Measurements from ENCODE around the gene RNF168.
"Not testable (repeated sequence)": the region's sequence is repeated elsewhere in the genome, so short reads cannot be mapped to it uniquely, and the experiment has no call there.

The RNF168 gene

GRCh38 chr3:196514913-196515621 lies 11.5 kb upstream of the RNF168 start, which contains the start of gene SMCO1:
SMCO1 (minus strand) TSS chr3:196515346; CDS start chr3:196515209, 137 bp downstream.
- DNase-seq, result no peak

DNA sequence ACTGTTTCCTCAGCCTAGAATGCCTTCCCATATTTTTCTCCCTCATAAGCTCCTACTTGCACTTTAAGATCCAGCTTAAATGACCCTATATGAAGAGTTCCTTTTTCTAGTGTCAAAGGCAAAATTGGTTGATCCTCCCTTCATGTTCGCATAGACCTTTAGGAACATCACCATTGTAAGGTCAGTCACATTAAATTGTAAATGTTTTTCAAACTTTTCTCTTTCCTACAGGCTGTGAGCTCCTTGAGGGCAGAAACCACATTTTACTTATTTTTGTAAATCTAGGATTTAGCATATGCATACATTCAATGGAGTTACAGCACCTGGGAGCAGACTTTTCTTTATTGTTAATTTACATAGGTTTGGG lies 10.8 kb upstream of the RNF168 start:
- no peak for DNase-seq

GRCh38 chr3:196513697-196514349 lies 10.3 kb upstream of the RNF168 start:
- no peak for DNase-seq

DNA sequence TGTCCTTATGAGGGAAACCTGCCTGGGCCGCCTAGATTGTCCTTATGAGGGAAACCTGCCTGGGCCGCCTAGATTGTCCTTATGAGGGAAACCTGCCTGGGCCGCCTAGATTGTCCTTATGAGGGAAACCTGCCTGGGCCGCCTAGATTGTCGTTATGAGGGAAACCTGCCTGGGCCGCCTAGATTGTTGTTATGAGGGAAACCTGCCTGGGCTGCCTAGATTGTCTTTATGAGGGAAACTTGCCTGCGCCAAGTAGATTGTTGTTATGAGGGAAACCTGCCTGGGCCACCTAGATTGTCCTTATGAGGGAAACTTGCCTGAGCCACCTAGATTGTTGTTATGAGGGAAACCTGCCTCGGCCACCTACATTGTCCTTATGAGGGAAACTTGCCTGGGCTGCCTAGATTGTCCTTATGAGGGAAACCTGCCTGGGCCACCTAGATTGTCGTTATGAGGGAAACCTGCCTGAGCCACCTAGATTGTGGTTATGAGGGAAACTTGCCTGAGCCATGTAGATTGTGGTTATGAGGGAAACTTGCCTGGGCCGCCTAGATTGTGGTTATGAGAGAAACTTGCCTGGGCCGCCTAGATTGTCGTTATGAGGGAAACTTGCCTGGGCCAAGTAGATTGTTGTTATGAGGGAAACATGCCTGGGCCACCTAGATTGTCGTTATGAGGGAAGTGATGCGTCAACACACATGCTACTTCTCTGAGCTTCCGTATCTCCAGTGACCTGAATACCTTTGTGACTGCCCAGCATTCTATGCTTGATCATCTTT lies 8.3 kb upstream of the RNF168 start:
- not testable (repeated sequence) for DNase-seq

- DNase-seq, result not testable (repeated sequence)
Observed at GRCh38 chr3:196511108-196511507, 7.5 kb upstream of the RNF168 start.

- DNase-seq, result no peak
Observed at GRCh38 chr3:196506687-196507086, 3.1 kb upstream of the RNF168 start.

GRCh38 chr3:196504556-196504955 lies 988 bp upstream of the RNF168 start:
- no peak for DNase-seq

DNA sequence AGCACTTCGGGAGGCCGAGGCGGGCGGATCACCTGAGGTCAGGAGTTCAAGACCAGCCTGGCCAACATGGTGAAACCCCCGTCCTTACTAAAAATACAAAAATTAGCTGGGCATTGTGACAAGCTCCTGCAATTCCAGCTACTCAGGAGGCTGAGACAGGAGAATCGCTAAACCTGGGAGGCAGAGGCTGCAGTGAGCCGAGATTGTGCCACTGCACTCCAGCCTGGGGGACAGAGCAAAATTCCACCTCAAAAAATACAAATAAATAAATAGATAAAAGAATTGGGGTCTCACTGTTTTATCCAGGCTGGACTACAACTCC lies 470 bp upstream of the RNF168 start:
- not testable (repeated sequence) for DNase-seq

DNA sequence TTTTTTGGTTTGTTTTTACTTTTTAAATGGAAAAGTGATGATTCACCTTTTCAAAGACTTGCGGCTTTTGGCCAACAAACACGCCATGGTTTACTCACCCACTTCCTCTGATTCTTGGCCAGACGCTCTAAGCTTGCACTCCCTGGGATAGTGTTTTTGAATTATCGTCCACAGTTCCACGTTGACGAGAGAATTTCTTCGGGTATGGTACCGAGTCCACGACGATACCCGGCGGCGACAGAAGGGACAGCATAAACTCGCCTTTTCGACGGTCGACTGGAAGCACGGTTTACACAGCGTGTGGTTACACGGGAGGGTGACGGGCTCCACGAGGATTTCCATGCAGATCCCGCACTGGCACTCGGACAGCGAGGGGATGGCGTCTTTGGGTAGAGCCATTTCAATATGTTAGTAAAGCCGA lies 783 bp downstream of the RNF168 start:
- peak; percentile 49 for DNase-seq

DNA sequence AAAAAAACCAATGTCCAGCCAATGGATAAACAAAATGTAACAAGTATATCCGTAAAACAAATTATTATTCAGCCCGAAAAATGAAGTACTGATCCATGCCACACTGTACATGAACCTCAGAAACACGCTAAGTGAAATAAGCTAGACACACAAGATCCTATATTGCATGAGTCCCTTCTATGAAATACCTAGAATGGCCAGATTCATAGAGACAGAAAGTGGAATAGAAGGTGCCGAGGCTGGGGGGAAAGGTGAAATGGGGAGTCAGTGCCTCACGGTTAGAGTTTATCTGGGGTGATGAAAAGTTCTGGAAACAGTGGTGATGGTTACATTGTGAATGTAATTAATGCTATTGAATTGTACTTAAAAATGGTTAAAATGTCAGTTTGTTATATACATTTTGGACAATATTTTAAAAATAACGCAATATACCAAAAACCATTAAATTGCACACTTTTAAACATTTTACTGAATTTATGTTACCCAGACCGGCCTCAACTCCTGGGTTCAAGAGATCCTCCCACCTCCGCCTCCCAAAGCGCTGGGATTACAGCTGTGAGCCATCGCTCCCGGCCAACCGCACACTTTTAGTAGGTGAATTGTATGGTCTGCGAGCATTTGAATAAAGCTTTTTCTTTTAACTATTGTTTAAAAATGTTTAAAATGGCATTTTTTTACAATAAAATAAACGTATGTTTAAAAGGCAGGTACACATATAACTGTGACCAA lies 2.1 kb downstream of the RNF168 start:
- DNase-seq, result no peak

DNA sequence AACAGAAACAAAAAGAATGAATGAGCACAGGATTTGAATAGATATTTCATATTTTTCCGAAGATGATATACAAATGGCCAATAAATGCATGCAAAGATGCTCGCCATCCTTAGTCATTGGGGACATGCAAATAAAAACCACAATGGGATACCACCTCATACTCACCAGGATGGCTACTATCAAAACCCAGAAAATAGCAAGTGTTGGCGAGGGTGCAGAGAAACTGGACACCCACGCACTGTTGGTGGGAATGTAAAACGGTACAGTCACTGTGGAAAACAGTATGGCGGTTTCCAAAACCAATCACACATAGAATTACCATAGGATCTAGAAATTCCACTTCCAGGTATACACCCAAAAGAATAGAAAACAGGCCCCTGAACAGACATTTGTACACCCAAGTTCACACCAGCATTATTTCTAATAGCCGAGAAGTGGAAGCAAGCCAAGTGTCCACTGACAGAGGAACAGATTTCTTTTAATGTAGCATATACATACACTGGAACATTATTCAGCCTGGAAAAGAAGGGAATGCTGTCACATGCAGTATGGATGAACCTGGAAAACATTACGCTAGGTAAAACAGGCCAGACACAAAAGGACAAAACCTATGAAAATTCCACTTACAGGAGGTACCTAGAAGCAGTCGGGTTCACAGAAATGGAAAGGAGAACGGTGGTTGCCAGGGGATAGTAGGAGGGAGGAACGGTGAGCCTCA lies 3.6 kb downstream of the RNF168 start:
- no peak for DNase-seq

DNA sequence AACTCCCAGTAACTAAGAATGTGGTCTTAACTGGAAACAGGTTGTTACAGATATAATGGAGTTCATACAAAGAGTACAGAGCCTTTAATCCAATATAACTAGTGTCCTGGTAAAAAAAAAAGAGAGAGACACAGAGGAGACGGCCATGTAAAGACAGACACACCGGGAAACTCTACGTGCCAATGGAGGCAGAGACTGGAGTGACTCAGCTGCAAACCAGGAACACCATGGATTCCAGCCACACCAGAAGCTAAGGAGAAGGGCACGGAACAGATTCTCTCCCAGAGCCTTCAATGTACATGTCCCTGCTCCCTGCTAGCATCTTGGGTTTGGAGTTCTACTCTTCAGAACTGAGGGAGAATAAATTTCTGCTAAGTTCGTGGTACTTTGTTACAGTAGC lies 4.5 kb downstream of the RNF168 start:
- DNase-seq, result no peak

GRCh38 chr3:196498297-196498696 lies 5.3 kb downstream of the RNF168 start:
- no peak for DNase-seq

- DNase-seq, result no peak
Observed at GRCh38 chr3:196496183-196496582, 7.4 kb downstream of the RNF168 start.

GRCh38 chr3:196493292-196493691 lies 10.3 kb downstream of the RNF168 start:
- no peak for DNase-seq

GRCh38 chr3:196492080-196492479 lies 11.5 kb downstream of the RNF168 start:
- no peak for DNase-seq

DNA sequence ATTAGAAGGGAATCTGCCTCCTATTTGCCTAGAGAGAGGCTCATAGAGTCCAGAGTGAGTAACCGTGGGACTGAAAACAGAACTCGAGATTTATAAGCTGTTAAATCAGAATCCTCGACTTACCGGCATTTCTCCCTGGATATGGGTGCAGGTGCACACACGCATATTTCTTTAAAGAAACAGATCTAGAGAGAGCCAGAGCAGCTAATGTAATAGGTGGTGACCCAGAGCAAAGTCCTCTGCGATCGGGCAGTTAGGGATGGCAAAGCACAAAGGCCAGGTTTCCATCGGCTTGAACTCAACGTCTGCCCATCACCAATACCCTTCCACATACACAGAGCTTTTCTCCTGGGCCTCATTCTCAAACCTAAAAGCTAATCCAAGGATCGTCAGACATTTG lies 13.8 kb downstream of the RNF168 start:
- DNase-seq, result no peak

DNA sequence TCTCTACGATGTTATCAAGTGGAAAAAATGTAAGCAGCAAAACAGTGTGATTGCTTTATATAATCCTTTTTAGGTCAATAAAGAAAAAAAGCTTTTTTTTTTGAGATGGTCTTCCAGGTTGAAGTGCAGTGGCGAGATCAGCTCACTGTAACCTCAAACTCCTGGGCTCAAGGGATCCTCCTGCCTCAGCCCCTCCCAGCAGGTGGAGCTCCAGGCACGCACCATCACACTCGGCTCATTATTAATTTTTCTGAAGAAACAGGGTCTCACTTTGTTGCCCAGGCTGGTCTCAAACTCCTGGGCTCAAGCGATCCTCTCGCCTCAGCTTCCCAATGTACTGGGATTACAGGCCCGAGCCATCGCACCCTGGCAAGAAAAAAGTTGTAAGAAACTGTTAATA lies 17.3 kb downstream of the RNF168 start:
- DNase-seq, result peak; percentile 37

GRCh38 chr3:196477678-196478077 lies 25.9 kb downstream of the RNF168 start:
- no peak for DNase-seq

DNA sequence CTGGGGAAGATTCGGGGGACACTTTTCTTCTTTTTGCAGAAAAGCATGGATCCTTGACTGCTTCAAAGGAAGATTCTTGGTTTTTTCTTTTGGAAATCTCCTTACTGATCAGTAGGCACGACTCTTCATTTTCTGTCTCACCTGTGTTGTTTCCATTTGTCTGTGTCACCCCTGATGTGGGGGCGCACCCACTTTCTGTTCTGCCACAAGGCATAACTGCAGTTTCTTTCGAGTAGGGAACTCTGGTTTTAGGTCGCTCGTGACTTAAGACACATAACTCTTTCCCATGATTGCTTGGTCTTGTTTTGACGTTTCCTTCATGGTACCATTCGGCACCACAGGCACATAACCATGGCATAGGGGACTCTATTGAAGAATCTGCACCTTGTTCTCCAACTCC lies 31.3 kb downstream of the RNF168 start:
- no peak for DNase-seq

GRCh38 chr3:196471551-196471950 lies 32.0 kb downstream of the RNF168 start:
- no peak for DNase-seq

DNA sequence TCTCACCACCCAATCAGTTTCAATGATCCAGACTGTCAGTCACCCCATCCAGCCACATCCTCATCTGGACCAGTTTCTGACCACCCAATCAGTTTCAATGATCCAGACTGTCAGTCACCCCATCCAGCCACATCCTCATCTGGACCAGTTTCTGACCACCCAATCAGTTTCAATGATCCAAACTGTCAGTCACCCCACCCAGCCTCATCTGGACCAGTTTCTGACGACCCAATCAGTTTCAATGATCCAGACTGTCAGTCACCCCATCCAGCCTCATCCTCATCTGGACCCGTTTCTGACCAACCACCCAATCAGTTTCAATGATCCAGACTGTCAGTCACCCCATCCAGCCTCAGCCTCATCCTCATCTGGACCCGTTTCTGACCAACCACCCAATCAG lies 33.4 kb downstream of the RNF168 start:
- not testable (repeated sequence) for DNase-seq

DNA sequence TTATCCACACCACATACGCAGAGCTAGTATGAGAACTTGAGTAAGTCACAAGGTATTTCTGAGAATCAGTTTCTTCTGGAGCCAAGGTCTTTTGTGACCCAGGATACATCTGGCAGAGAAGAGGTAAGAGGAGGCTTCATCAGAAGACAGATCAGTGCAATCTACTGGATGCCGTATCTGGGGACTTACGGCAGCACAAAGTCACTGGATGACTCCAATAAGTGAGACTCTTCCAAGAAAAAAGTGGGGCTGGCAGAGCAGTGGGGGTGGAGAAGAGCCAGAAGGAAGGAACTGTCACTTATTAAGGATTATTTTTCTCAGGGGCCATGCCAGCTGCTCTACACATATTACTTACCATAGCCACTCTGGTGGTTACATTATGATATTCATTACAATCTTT lies 39.8 kb downstream of the RNF168 start:
- no peak for DNase-seq

All from activated naive CD4-positive, alpha-beta T cell treated with anti-CD3 and anti-CD28 coated beads, Interleukin-2, amount 50 U/mL, for 16 hours (primary cell).